Measurements from ENCODE around the gene INSYN2B.

DNA sequence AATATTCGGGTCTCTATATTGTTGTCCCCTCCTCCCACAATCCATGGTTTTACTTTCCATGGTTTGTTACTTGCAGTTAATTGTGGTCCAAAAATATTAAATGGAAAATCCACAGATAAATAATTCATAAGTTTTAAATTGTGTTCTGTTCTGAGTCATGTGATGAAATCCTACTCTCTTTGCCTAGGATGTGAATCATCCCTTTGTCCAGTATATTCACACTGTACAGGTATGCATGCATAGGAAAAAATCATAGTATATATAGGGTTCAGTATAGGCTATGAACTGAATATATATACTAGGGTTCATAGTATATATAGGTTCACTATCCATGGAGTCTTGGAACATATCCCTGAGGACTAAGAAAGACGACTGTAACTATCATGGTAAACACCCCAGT, 19.6 kb downstream of the INSYN2B start:
- TF ChIP-seq, protein P1, sequence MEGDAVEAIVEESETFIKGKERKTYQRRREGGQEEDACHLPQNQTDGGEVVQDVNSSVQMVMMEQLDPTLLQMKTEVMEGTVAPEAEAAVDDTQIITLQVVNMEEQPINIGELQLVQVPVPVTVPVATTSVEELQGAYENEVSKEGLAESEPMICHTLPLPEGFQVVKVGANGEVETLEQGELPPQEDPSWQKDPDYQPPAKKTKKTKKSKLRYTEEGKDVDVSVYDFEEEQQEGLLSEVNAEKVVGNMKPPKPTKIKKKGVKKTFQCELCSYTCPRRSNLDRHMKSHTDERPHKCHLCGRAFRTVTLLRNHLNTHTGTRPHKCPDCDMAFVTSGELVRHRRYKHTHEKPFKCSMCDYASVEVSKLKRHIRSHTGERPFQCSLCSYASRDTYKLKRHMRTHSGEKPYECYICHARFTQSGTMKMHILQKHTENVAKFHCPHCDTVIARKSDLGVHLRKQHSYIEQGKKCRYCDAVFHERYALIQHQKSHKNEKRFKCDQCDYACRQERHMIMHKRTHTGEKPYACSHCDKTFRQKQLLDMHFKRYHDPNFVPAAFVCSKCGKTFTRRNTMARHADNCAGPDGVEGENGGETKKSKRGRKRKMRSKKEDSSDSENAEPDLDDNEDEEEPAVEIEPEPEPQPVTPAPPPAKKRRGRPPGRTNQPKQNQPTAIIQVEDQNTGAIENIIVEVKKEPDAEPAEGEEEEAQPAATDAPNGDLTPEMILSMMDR (IDR thresholded peaks at IDR 0.05) = no peak
- TF ChIP-seq EZH2 (IDR thresholded peaks at IDR 0.05; ENCODE audit: borderline replicate concordance, insufficient read depth, low read depth, low read length, poor library complexity, severe bottlenecking) = no peak

Data from B cell (primary cell).